Fibroblast of upper back skin (primary cell): Measurements from ENCODE around the gene TRPT1.
"Not testable (repeated sequence)": the region's sequence is repeated elsewhere in the genome, so short reads cannot be mapped to it uniquely, and the experiment has no call there.

Source experiments
- DNase-seq: peaks from one replicate; pipeline ENCODE4 v3.0.0-alpha.2; 2013

The TRPT1 gene

DNA sequence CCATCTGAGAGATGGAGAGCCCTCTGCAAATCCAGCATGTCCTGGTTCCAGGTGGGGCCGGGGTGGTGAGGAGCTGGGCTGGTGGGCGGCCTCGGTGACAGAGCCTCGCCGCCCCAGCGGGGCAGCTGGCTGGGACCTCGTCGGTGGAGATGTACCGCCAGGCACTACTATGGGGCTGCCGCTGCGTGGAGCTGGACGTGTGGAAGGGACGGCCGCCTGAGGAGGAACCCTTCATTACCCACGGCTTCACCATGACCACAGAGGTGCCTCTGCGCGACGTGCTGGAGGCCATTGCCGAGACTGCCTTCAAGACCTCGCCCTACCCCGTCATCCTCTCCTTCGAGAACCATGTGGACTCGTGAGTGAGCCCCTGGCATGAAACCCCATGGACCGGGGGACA lies 32.4 kb upstream of the TRPT1 start:
- no peak for DNase-seq

DNA sequence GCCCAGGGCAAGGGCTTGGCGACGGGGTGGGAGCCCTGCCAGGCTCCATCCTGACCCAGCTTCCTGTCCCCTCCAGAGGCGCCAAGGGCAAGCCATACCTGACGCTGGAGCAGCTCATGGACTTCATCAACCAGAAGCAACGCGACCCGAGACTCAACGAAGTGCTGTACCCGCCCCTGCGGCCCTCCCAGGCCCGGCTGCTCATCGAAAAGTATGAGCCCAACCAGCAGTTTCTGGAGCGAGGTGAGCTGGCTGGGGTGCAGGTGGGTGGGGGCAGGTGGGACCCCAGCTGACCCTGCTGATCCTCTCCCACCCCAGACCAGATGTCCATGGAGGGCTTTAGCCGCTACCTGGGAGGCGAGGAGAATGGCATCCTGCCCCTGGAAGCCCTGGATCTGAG lies 30.3 kb upstream of the TRPT1 start:
- DNase-seq = no peak

DNA sequence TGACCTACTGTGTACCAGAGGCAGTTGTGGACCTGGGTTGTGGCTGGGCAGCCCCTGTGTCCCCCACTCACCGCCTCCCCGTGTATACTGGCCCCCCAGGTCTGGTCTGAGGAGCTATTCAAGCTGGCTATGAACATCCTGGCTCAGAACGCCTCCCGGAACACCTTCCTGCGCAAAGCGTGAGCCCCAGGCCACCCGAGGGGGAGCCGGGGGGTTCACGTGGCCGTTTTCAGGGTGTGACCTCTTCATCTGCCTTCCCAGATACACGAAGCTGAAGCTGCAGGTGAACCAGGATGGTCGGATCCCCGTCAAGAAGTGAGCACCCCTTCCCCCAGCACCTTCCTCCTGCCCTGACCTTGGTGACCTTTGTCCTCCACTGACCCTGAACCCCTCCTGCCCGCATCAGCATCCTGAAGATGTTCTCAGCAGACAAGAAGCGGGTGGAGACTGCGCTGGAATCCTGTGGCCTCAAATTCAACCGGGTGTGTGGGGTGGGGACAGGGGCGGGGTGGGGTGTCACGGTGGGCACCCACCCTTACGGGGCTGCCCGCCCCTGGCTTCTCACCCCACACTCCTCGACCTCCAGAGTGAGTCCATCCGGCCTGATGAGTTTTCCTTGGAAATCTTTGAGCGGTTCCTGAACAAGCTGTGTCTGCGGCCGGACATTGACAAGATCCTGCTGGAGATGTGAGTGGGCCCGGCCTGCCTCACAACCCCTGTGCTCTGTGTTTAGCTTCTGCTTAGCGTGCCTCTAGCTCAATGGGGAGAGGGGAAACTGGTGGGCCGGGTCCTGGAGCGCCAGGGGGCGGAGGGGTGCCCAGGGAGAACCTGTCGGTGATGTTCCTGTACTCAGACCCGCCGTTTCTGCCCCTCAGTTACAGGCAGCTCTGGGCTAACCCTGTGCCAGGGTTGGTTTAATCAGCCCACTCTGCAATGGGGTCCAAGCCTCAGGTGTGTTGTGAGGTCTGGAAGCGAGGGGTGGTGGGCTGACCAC lies 29.4 kb upstream of the TRPT1 start:
- no peak for DNase-seq

DNA sequence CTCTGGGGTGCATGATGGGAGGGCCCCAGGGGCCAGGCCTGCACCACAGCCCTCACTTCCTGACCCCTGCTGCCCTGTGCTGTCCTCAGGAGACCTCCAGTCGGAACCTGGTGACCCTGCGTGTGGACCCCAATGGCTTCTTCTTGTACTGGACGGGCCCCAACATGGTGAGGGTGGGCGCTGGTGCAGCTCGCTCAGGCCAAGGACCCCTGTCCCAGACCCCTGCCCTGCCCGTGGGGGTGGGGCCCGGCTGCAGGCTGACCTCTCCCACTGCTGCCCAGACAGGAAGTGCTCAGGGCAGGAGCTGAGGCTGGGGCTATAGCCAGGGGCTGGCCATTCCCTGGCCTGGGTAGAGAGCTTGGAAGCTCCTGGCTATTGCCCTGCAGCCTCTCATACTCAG lies 28.3 kb upstream of the TRPT1 start:
- no peak for DNase-seq

DNA sequence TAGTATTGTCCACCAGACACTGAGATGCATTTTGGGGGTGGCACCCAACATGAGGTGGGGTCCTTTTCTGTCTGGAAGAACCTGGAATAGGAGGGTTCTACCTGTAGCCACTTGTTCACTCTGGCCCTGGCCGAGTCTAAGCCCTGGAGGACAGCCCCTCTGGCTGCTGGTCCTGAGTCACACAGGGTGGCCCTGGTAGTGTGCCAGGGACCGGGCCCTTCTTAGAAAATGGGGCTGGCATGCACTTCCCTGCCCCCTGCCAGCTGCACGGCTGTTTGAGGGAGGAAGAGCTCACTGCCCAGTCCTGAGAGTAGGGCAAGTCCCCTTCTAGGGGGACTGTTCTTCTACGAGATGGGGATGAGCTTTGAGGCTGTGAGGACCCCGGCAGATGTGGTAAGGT lies 27.5 kb upstream of the TRPT1 start:
- no peak for DNase-seq

DNA sequence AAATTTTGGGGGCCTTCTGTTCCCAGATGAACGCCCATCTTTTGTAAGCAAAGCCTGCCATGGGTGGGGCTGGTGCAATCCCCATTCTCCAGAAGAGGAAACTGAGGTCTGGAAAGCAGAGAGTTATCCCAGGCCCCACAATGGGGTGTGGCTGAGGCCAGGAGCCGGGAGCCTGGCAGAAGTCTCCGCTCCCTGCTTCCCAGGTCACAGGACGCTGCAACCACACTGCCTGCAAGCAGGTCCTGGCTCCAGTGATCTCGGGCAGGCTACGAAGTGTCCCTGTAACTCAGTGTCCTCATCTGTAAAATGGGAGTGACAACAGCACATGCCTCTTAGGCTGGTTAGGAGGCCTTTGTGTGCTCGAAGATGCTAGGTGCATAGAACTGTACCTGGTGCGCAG lies 27.1 kb upstream of the TRPT1 start:
- DNase-seq = no peak

DNA sequence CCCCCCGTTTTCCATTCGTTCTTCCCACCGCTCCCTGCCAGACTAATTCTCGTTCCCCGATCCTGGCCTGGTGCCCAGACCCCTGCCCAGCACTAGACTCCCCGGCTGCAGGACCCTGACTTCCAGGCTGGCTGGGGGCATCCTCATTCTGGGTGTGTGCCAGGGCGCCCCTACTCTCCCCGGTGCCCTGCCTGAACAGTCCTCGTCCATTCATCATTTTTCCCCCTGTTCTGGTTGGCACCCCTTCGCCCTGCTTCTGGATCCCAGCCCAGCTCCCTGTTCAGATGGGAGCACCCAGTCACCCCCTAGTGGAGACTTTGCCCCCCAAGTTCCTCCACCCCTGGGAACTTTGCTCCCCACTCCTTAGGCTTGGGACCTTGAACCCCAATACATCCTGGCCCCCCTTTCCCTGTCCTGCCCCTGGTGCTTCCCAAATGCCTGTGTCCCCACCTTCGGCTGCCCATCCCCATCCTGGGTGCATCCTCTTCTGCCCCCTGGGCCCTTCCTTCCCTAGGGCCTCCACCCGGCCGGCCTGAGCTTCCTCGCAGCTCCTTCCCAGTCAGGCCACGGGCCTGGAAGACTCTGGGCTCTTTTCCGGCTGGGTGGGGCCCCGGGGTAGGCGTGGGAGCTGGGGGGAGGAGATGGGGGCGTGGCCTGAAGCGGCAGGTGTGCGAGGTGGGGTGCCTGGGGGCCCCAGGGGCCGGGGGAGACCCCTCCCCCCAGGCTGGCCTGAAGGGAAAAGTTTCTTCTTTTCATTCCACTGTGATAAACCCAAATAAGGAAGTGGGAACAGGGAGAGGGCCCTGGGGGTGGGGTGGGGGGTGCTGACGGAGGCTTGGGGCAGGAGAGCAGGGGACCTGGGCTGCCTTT lies 26.3 kb upstream of the TRPT1 start:
- no peak for DNase-seq

DNA sequence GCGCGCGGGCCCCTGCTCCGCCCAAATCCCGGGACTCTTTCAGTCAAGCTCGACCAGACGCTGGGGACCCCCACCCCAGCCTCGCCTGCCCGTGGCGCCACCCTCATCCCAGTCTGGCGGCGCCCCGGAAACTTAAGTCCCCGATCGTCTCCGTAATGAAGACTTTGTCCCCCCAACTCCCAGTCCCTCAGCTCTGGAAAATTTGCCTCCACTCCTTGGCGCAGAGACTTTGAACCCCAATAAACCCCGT lies 25.7 kb upstream of the TRPT1 start:
- no peak for DNase-seq

DNA sequence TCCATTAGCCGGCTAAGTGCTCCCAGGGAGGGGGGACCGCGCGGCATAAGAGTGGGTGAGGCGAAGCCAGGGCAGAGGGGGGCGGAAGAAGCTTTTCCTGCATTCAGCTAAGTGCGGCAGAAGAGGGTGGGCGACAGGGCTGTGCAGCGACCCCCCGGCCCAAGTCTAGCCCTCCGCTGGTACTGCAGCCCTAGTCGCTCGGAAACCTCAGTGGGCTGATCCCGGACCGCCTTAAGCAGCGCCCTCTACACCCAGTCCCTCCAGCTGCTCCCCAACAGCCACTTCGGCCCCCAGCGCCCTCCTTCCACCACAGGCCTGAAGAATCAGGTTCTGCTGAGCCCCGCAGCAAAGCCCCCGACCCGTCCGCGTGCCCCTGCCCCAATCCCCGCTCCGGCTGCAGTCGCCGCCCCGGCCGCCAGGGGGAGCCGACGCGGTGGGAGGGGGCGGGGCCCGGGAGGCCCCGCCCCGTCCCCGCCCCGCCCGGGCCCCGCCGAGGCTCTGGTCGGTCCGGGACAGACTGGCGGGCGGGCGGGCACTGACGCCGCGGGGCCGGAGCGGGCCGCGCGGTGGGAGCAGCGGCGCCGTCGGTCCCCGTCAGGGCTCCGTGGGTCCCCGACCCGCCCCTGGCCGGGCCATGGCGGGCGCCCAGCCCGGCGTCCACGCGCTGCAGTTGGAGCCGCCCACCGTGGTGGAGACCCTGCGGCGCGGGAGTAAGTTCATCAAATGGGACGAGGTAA lies 25.2 kb upstream of the TRPT1 start, which contains the start of gene PLCB3:
Gene PLCB3 (plus strand): TSS at position 515 of the 737 bp plus-strand sequence. CDS start 120 bp downstream, at position 635.
- DNase-seq = peak; percentile 36

DNA sequence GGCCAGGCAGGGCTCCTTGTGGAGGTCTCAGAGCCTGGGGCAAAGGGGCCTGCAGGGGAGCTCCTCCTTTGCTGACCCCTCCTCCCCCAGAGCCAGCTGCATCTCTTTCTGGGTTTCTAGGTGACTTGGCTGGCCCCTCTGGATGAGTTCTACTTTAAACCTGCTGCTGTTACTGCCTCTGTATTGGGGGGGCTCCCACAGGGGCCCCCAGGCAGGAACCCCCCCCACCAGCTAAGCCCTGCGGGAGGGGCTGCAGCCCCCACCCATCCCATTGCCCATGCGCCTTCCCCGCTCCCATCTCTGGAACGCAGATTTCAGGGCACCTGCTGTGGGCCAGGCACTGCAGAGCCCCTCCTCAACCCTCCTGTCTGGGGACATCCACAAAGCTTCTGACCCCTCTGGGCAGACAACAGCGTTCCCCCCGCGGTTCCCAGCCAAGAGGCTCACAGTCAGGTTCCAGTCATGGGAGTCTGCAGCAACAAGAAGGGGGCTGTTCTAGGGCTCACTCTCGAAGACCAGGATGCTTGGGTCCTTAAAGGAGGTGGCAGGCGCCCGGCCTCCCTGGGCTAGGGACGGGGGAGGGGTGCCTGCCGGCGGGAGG lies 24.5 kb upstream of the TRPT1 start:
- DNase-seq = no peak

DNA sequence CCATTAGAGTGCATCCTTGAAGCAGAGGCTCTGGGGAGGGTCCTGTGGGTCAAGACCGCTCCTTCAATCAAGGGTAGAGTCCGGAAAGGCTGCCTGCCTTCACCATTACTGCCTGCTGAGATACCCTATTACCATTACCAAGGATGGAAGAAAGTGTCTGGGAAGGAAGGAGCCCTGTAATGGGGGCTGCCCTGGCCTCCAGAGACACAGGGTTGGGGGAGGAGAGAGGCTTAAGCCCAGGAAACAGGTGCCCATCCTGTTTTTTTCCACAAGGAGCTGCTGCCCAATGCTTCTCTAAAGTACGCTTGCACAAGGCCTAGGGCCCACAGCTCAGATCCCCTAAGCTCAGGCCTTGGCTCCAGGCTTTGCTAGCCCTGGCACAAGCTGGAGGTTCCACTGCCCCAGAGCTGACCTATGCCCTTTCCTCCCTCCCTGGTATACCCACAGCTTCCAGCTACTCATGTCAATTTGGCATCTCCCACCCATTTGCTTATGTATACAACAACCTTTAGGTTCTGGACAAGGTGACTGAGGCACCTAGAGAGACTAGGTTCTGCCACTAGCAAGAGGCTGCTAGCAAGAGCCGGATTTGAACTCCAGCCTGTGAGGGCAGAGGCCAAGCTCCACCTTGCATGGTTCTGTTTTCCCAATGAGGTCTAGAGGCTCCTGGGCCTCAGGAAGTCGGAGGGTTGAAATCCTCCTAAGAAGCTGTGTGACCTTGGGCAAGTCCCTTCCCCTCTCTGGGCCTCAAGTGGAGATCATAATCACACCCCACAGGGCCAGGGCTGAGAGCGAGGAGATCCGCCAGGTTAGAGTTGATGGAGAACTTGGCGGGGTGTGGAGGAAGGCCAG lies 23.8 kb upstream of the TRPT1 start:
- DNase-seq = no peak

DNA sequence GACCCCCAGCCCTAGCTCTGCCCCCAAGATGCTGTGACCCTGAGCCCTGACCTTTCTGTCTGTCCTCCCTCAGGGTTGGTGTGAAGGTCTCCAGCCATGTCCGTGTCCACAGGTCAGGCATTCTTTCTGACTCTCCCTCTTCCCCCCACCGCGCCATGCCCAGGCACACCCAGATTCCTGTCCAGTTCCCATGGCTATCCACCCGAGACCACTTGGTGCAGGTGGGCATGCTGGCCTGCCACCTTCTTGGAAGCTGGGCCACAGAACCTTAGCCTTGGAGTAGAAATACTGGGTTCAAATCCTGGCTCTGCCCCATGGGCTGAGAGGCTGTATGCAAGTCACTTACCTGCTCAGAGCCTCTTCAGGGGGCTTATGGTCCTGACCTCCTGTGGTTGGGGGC lies 23.1 kb upstream of the TRPT1 start:
- DNase-seq = no peak

DNA sequence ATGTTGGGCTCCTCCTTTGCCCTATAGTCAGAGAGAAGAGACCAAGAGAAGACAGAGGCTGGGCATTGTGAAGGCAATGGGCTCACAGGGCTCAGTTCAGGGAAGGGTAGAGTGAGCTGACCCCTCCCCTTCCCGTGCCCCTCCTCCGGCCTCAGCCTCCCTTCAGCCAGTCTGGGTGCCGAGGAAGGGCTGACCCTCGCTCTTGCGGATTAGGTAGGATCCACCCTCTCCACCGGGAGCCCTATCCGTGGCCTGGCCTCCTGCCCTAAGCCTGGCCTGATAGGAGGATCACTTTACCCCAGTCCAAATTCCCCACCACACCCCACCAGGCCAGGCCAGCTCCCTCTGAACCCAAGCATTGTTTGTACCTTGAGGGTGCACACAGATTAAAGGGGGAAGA lies 22.6 kb upstream of the TRPT1 start:
- no peak for DNase-seq

DNA sequence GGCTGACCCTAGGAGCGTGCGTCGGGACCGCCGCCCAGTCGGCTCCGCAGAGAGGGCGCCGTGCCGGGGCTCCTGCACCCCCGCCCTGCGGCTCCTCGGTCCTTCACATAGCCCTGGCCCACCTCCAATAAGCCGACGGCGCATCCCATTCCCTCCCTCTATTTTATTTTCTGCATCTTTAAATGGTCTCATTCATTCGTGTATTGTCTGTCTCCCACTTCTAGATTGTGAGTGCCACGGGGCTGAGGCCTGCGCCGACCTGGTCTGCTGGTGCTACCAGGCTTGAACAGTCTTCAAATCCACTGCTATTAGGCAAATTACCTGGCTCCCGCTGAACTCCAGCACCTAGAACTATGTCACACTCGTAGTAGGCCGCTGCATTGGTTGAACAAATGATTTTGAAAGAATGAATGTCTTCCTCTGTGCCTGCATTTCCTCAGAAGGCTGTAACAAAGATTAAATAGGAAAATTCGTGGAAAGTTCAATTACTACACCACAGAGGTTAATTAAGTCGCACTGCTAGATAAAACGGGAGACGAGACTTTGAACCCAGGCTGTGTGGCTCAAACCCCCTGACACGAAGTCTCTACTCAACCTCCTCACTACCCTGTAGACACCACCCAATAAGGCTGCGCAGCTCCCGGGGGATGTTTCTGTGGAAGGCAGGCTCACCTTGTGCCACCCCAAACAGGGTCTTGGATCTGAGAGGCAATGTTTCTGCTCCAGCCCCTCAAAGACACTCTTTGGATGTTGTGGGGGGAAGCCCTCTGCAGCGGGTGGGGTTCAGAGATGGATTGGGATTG lies 21.9 kb upstream of the TRPT1 start:
- DNase-seq = no peak

DNA sequence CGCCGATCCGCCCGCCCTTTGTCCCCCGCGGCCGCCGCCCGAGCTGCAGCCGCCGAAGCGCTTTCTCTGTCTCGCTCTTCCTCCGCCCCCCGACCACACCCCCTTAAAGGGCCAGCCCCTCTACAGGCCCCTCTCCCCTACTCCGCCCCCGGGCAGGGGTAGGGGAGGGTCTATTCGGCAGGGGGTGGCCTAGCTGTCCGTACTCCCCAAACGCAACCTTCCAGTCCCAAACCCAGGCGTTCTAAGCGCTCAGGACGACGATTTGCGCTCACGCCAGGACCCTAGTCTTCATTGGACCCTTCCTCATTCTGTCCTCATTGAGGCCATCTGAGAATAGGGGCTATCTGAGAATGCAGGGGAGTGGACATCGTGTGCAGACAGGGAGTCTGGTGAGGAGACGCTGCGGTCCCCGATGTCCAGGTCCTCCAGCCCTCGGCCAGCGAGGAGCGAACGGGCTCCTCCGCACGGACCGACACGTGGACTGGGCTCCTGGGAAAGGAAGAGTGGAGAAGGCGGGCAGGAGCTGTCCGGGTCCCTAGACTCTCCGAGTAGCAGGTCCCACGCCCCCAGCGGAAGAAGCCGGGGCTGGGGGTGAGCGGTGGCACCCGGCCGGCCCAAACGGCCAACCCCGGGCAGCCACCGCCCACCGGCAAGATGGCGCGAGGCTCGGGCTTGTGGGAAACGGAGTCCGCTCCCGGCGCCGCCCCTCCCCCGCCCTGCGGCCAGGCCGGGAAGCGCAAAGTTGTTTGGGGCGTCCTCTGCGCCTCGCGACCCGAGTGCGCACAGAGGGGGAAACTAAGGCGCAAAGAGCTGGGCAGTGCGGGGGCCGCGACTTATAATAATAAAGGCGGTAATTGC lies 21.1 kb upstream of the TRPT1 start, which contains the start of gene PPP1R14B:
Gene PPP1R14B (minus strand): TSS at position 73 of the 858 bp plus-strand sequence. CDS start 270 bp downstream, outside the sequence.
- DNase-seq = peak; percentile 87

DNA sequence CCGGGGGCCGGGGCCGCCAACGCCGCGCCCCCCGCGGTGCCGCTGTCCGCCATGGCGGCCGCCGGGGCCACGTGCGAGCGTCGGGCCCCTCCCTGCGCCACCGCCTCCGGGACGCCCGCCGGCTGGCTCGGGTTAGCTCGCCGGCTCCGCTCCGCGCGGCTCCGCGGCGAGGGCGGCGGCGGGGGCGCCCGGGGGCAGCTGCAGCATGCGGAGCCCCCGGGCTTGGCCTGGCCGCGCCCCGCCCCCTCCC lies 20.6 kb upstream of the TRPT1 start:
- DNase-seq = not testable (repeated sequence)

DNA sequence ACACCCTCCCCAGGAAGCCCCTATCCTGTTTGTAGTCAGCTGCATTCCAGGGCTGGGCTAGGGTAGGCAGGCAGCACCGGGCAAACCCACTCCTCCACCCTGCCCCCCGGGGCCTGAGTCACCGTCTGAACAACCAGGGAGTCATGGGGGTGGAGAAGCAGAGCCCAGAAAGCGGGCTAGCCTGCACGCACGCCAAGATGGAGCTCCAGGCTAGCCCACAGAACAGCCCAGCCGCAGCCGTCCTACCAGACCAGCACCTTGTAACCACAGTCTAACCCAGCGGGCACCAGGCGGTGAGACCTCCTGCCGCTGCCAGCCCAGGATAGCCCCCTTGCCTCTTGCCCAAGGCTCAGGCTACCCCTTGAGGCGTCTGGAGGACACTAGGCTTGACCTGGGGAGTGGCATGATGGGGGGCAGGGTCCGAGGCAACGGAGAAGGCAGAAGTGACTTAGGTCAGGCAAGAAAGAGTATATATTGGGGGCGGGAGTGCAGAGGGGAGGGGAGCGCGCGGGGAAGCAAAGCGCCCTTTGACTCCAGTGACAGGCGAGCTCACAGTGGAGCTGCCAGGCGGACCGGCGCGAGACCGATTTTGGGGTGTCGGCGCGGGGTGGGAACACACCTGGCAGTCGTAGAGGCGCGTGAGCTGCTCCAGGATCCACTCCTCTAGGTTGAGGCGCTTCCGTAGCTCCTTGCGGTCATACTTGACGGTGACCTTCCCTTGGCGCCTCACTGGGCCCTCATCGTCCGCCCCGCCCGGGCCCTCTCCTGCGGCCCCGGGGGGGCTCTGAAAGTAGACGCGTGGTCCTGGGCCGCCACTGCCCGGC lies 20.0 kb upstream of the TRPT1 start:
- DNase-seq = peak; percentile 94

DNA sequence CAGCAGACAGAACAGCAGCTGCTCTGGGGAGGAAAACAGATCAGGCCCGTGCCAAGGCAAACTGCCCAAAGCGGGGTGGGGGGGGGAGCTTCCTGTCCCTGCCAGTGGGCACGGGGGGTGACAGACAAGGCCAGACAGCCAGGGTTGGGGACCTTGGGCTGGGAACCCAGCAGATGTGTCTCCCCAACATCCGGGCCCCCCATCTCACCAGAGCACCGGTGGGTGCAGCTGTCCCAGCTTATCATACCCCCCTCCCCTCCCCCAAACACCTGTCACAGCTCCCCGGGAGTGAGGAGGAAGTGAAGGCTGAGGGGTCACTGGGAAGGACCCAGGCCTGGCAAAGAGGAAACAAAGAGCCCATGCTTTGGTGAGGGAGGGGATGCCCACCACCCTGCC lies 19.4 kb upstream of the TRPT1 start:
- DNase-seq = no peak

DNA sequence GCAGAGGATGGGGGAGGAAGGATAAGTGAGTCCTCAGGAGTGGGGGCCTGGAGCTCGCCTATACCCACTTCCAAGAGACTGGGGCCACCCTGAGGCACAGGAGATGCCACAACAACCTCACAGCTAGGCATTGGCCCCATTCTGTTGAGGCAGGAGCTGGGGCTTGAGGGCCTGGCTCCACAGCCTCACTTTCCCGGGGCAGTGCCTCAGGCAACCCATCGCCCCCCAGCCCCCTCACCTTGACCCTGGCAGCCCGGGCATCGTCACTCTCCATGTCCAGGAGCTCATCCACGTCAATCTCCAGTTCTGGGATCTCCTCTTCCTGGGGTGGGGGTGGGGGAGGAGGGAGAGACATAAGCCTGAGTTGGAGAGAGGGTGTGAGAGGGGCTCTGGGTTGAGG lies 19.0 kb upstream of the TRPT1 start:
- DNase-seq = no peak
